AML-193 (cell line): Measurements from ENCODE around the gene HLTF.
"Not testable (repeated sequence)": the region's sequence is repeated elsewhere in the genome, so short reads cannot be mapped to it uniquely, and the experiment has no call there.

Experiments
- DNase-seq, 2 experiments: peaks; one replicate each; lab custom pipeline; 2025; lab: John Stamatoyannopoulos, UW

Gene HLTF

GRCh38 chr3:149086232-149086988 lies at the start of gene HLTF:
Gene HLTF, minus strand, starts transcription at chr3:149086533. Its CDS starts 197 bp downstream, at chr3:149086336.
- peak; percentile 96 to 97 for DNase-seq

- no peak for DNase-seq
These were observed 48.2 kb upstream of the HLTF start for GRCh38 chr3:149134575-149134974.

- no peak for DNase-seq
These were observed 45.3 kb upstream of the HLTF start for GRCh38 chr3:149131589-149131988.

- DNase-seq: peak; percentile 96 to 97
These were observed 43.2 kb upstream of the HLTF start, which contains the start of gene HPS3 for GRCh38 chr3:149129326-149130205. Gene HPS3, plus strand, starts transcription at chr3:149129638. Its CDS starts 86 bp downstream, at chr3:149129724.

- DNase-seq: no peak
These were observed 42.5 kb upstream of the HLTF start for GRCh38 chr3:149128821-149129220.

- DNase-seq: no peak
These were observed 36.6 kb upstream of the HLTF start for GRCh38 chr3:149122721-149123578.

- DNase-seq: peak; percentile 80 to 84
These were observed 34.0 kb upstream of the HLTF start for GRCh38 chr3:149120051-149120972.

- DNase-seq: no peak
These were observed 33.1 kb upstream of the HLTF start for GRCh38 chr3:149119466-149119865.

- DNase-seq: no peak
These were observed 32.4 kb upstream of the HLTF start for GRCh38 chr3:149118724-149119123.

GRCh38 chr3:149115114-149115513 lies 28.8 kb upstream of the HLTF start:
- DNase-seq: no peak

- DNase-seq: no peak
These were observed 28.1 kb upstream of the HLTF start for GRCh38 chr3:149114458-149114857.

GRCh38 chr3:149104484-149104883 lies 18.2 kb upstream of the HLTF start:
- no peak for DNase-seq

- DNase-seq: no peak
These were observed 15.3 kb upstream of the HLTF start for GRCh38 chr3:149101641-149102040.

GRCh38 chr3:149101154-149101553 lies 14.8 kb upstream of the HLTF start:
- no peak for DNase-seq

- DNase-seq: not testable (repeated sequence)
These were observed 11.7 kb upstream of the HLTF start for GRCh38 chr3:149097987-149098386.

GRCh38 chr3:149095487-149095886 lies 9.2 kb upstream of the HLTF start:
- DNase-seq: peak; percentile 46 to 50

- no peak for DNase-seq
These were observed 5.7 kb upstream of the HLTF start for GRCh38 chr3:149091983-149092382.

- DNase-seq: no peak
These were observed 4.6 kb upstream of the HLTF start for GRCh38 chr3:149090907-149091306.

GRCh38 chr3:149090461-149090860 lies 4.1 kb upstream of the HLTF start:
- DNase-seq: no peak

- no peak for DNase-seq
These were observed 3.1 kb upstream of the HLTF start for GRCh38 chr3:149089395-149089794.

- no peak for DNase-seq
These were observed 875 bp upstream of the HLTF start for GRCh38 chr3:149087208-149087607.
